HL-60 (cell line): ENCODE data around the gene PTCHD4.

Source experiments
- DNase-seq, 2 experiments: peaks; one replicate each; pipeline ENCODE4 v3.0.0-alpha.2; 2010 to 2020; ENCODE audit warnings: low read depth in 1 of 2, low spot score in 1 of 2
- H3K27ac ChIP-seq: fragments of 250-450 bp; sonication (Bioruptor Pico); replicated peaks from 2 replicates; pipeline ENCODE4 v1.5.1; 2020; ENCODE audit warnings: mild to moderate bottlenecking, moderate library complexity
- H3K27me3 ChIP-seq: fragments of 250-450 bp; sonication (Bioruptor Pico); 2 replicates; pipeline ENCODE4 v1.5.1; 2021; ENCODE audit warnings: mild to moderate bottlenecking, moderate library complexity; ENCODE audit not compliant: insufficient read depth, poor library complexity, severe bottlenecking
- H3K4me3 ChIP-seq: replicated peaks from 2 replicates; pipeline ENCODE4 v1.5.1; 2011; ENCODE audit warnings: mild to moderate bottlenecking, control low read depth, low read length; ENCODE audit not compliant: insufficient read depth
- CTCF ChIP-seq: IDR thresholded peaks from one replicate; pipeline ENCODE4 v1.5.1; 2011; ENCODE audit warnings: low read length, control low read depth, inconsistent platforms; ENCODE audit not compliant: insufficient read depth
- GABPA ChIP-seq: IDR thresholded peaks from 2 replicates; pipeline ENCODE4 v1.6.1; 2012; ENCODE audit warnings: low read depth
- POLR2AphosphoS5 ChIP-seq: IDR thresholded peaks from 2 replicates; pipeline ENCODE4 v1.6.1; 2012; ENCODE audit warnings: low read depth
- REST ChIP-seq: IDR thresholded peaks from 2 replicates; pipeline ENCODE4 v1.6.1; 2012; ENCODE audit warnings: low read depth; ENCODE audit not compliant: insufficient replicate concordance
- SPI1 ChIP-seq: IDR thresholded peaks from 2 replicates; pipeline ENCODE4 v1.6.1; 2012; ENCODE audit warnings: low read depth, mild to moderate bottlenecking, borderline replicate concordance

Gene PTCHD4

GRCh38 chr6:48098923-48099322 is 12.1 kb downstream of the PTCHD4 start:
- DNase-seq = no peak
- Histone ChIP-seq H3K27me3 (no peaks in the 10 kb centered on the region), H3K27ac (no peak overlapping the region), H3K4me3 (no peak overlapping the region)
- TF ChIP-seq SPI1 (no peak), REST (no peak), POLR2AphosphoS5 (no peak), GABPA (no peak), CTCF (no peak)

- Histone ChIP-seq H3K27ac (no peak overlapping the region), H3K27me3 (no peaks in the 10 kb centered on the region), H3K4me3 (no peak overlapping the region)
- no peak for DNase-seq
- TF ChIP-seq REST (no peak), SPI1 (no peak), POLR2AphosphoS5 (no peak), GABPA (no peak), CTCF (no peak)
Observed at GRCh38 chr6:48092550-48093217, 18.3 kb downstream of the PTCHD4 start.

- DNase-seq = no peak
- TF ChIP-seq GABPA (no peak), POLR2AphosphoS5 (no peak), REST (no peak), SPI1 (no peak), CTCF (no peak)
- no peaks in the 10 kb centered on the region for H3K27me3 ChIP-seq
- no peak overlapping the region for H3K27ac ChIP-seq
- no peak overlapping the region for H3K4me3 ChIP-seq
Observed at GRCh38 chr6:48090546-48090945, 20.5 kb downstream of the PTCHD4 start.
